Activated CD8-positive, alpha-beta memory T cell treated with anti-CD3 and anti-CD28 coated beads, Interleukin-2, amount 10 ng/mL, durations not matched to agents 7 days and 5 days (primary cell): ENCODE results near the gene TLE1. TPM values are rescaled to one million over a fixed set of nuclear protein-coding genes. Genes with fewer than 3 reads are reported as not detected.
"Not testable (repeated sequence)": the region's sequence is repeated elsewhere in the genome, so short reads cannot be mapped to it uniquely, and the experiment has no call there.

ENCODE experiments used
- ATAC-seq: fragments of 150-1000 bp; cut with Tn5 transposase; one replicate; pipeline ENCODE4 v1.10.0; 2021; ENCODE audit warnings: moderate library complexity
- CTCF ChIA-PET: fragments of 350-600 bp; sonication (Branson Sonifier 250); formaldehyde crosslinking; loops from one replicate; lab custom pipeline; 2021; ENCODE audit warnings: antibody characterized with exemption; lab: Charles Lee
- DNase-seq: peaks from one replicate; pipeline ENCODE4 v3.0.0-alpha.2; 2020
- H3K27ac Mint-ChIP-seq: one replicate; pipeline ENCODE4 v1.8.0; 2021; ENCODE audit warnings: mild to moderate bottlenecking, mixed read lengths
- H3K27me3 Mint-ChIP-seq: one replicate; pipeline ENCODE4 v1.8.0; 2021; ENCODE audit warnings: mixed read lengths
- H3K36me3 Mint-ChIP-seq: one replicate; pipeline ENCODE4 v1.8.0; 2021; ENCODE audit warnings: mild to moderate bottlenecking, mixed read lengths
- H3K4me1 Mint-ChIP-seq: one replicate; pipeline ENCODE4 v1.8.0; 2021; ENCODE audit warnings: mixed read lengths
- H3K4me3 Mint-ChIP-seq: one replicate; pipeline ENCODE4 v1.8.0; 2021; ENCODE audit warnings: mild to moderate bottlenecking, moderate library complexity, mixed read lengths
- H3K9me3 Mint-ChIP-seq: one replicate; pipeline ENCODE4 v1.8.0; 2022; ENCODE audit warnings: low read depth, mixed read lengths
- total RNA-seq, 2 experiments: library from RNA; stranded (reverse); gene quantifications; one replicate each; pipeline ENCODE4 v1.2.3, GENCODE V29; 2021

Gene TLE1
- under 1 TPM; 0.41 to 0.42 TPM for total RNA-seq

- Mint-ChIP-seq H3K9me3 (no peaks in the 10 kb centered on the region), H3K36me3 (peaks cover 5% of the 10 kb centered on the region), H3K27me3 (peaks cover 20% of the 10 kb centered on the region), H3K4me3 (peak within 1 kb of the TSS; percentile 58), H3K4me1 (peaks cover 8% of the 10 kb centered on the region), H3K27ac (peak within 1 kb of the TSS; percentile 70)
- CTCF ChIA-PET: no interaction called here
- DNase-seq (peak; percentile 60), ATAC-seq (peak; percentile 82)
These were observed at the start of gene TLE1 for GRCh38 chr9:81689343-81690175. Gene TLE1, minus strand, starts transcription at chr9:81689547. Its CDS starts 1,307 bp downstream, at chr9:81688240.

- H3K36me3 Mint-ChIP-seq: no peaks in the 10 kb centered on the region
- no peak overlapping the region for H3K27ac Mint-ChIP-seq
- DNase-seq (no peak), ATAC-seq (no peak)
- H3K9me3 Mint-ChIP-seq: peaks cover 3% of the 10 kb centered on the region
- H3K4me1 Mint-ChIP-seq: no peaks in the 10 kb centered on the region
- CTCF ChIA-PET: no interaction called here
- no peak overlapping the region for H3K4me3 Mint-ChIP-seq
- H3K27me3 Mint-ChIP-seq: no peaks in the 10 kb centered on the region
These were observed 48.6 kb upstream of the TLE1 start for GRCh38 chr9:81737871-81738507.

DNA sequence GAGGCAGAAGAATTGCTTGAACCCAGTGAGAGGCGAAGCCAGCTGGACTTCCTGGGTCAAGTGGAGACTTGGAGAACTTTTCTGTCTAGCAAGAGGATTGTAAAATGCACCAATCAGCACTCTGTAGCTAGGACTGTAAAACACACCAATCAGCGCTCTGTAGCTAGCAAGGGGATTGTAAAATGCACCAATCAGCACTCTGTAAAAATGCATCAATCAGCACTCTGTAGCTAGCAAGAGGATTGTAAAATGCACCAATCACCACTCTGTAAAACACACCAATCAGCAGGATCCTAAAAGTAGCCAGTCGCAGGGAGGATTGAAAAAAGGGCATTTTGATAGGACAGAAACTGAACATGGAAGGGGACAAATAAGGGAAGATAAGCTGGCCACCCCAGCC lies 41.2 kb upstream of the TLE1 start:
- CTCF ChIA-PET, H3K27ac Mint-ChIP-seq, ATAC-seq, H3K9me3 Mint-ChIP-seq, H3K4me3 Mint-ChIP-seq, H3K36me3 Mint-ChIP-seq, H3K27me3 Mint-ChIP-seq, DNase-seq, H3K4me1 Mint-ChIP-seq: not testable (repeated sequence)

DNA sequence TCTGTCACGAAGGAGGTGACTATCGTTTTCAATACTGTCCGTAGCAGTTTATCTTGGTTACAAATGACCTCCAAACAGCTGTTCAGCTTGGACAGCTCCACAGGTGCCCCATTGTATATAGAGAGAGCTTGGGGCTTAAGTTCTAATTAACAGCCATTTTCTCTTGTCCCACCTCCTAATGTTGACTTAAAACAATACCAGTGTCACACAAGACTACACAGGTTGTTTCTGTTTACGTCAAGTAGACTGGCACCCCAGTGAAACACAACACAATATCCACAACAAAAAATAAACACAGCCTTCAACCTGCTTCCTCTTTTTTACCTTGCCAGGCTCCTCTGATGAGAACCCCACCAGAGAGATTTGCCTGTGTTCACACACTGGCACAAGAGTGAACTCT lies 39.8 kb upstream of the TLE1 start:
- DNase-seq (no peak), ATAC-seq (no peak)
- Mint-ChIP-seq H3K36me3 (no peaks in the 10 kb centered on the region), H3K27ac (no peak overlapping the region), H3K9me3 (peaks cover 5% of the 10 kb centered on the region), H3K4me3 (no peak overlapping the region), H3K27me3 (no peaks in the 10 kb centered on the region), H3K4me1 (no peaks in the 10 kb centered on the region)
- CTCF ChIA-PET: no interaction called here

GRCh38 chr9:81724242-81724889 lies 35.0 kb upstream of the TLE1 start:
- no peak overlapping the region for H3K27ac Mint-ChIP-seq
- peaks cover 2% of the 10 kb centered on the region for H3K9me3 Mint-ChIP-seq
- DNase-seq (no peak), ATAC-seq (no peak)
- no peak overlapping the region for H3K4me3 Mint-ChIP-seq
- no peaks in the 10 kb centered on the region for H3K27me3 Mint-ChIP-seq
- H3K4me1 Mint-ChIP-seq: no peaks in the 10 kb centered on the region
- peaks cover 1% of the 10 kb centered on the region for H3K36me3 Mint-ChIP-seq
- CTCF ChIA-PET: no interaction called here

- no peak for ATAC-seq
- H3K4me1 Mint-ChIP-seq: no peaks in the 10 kb centered on the region
These were observed 32.9 kb upstream of the TLE1 start for GRCh38 chr9:81722277-81722676.

GRCh38 chr9:81720450-81721086 lies 31.2 kb upstream of the TLE1 start:
- Mint-ChIP-seq H3K4me3 (no peak overlapping the region), H3K4me1 (no peaks in the 10 kb centered on the region), H3K27ac (no peak overlapping the region), H3K36me3 (peaks cover 1% of the 10 kb centered on the region), H3K27me3 (no peaks in the 10 kb centered on the region), H3K9me3 (peaks cover 2% of the 10 kb centered on the region)
- ATAC-seq: no peak
- DNase-seq: no peak
- CTCF ChIA-PET: no interaction called here

More at GRCh38 chr9:81722277-81722676, 32.9 kb upstream of the TLE1 start:
- Mint-ChIP-seq H3K9me3 (peaks cover 2% of the 10 kb centered on the region), H3K27ac (no peak overlapping the region), H3K4me3 (no peak overlapping the region), H3K36me3 (peaks cover 1% of the 10 kb centered on the region), H3K27me3 (no peaks in the 10 kb centered on the region)
- DNase-seq: no peak
- CTCF ChIA-PET: no interaction called here

GRCh38 chr9:81719972-81720371 lies 30.6 kb upstream of the TLE1 start:
- Mint-ChIP-seq H3K4me3 (no peak overlapping the region), H3K27me3 (no peaks in the 10 kb centered on the region), H3K9me3 (no peaks in the 10 kb centered on the region), H3K36me3 (peaks cover 1% of the 10 kb centered on the region), H3K27ac (no peak overlapping the region), H3K4me1 (no peaks in the 10 kb centered on the region)
- CTCF ChIA-PET: no interaction called here
- no peak for ATAC-seq
- DNase-seq: no peak

GRCh38 chr9:81718244-81718643 lies 28.9 kb upstream of the TLE1 start:
- Mint-ChIP-seq H3K9me3 (no peaks in the 10 kb centered on the region), H3K27me3 (no peaks in the 10 kb centered on the region), H3K27ac (no peak overlapping the region), H3K36me3 (peaks cover 1% of the 10 kb centered on the region), H3K4me1 (no peaks in the 10 kb centered on the region), H3K4me3 (no peak overlapping the region)
- ATAC-seq (no peak), DNase-seq (no peak)
- CTCF ChIA-PET: no interaction called here

GRCh38 chr9:81717747-81718077 lies 28.4 kb upstream of the TLE1 start:
- CTCF ChIA-PET: no interaction called here
- Mint-ChIP-seq H3K36me3 (peaks cover 1% of the 10 kb centered on the region), H3K4me3 (no peak overlapping the region), H3K27me3 (no peaks in the 10 kb centered on the region), H3K9me3 (no peaks in the 10 kb centered on the region), H3K27ac (no peak overlapping the region), H3K4me1 (no peaks in the 10 kb centered on the region)
- ATAC-seq: no peak
- DNase-seq: no peak

DNA sequence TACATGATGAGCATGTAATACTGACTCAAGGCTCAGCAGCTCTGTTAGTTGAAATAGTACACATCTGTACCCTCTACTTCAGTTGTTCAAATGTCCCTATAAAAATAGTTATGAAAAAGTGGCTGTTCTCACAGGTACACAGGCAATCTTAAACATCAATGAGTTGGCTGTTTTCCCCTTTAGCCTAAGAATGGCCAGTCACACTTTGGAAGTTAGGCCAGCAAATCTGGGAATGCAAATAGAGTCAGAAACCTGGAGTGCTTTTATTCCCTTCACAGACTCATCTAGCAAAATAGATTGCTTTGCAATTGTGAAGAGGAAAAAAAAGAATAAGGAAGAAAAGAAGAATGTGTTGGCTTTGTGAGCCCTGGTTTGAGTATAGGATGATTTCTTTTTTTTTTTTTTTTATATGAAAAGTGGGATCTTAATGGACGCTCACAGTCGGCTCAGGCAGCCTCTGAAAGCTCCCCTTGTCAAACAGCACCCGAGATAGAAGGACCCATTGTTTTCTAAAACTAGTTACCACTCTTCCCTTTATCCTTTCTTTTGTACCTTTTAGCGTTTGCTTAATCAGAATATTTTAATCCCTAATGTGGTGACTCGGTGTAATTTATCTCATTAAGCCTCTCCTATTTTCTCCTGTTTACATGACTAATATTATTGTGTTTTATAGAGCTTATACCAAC lies 27.9 kb upstream of the TLE1 start:
- no peaks in the 10 kb centered on the region for H3K27me3 Mint-ChIP-seq
- CTCF ChIA-PET: no interaction called here
- peaks cover 2% of the 10 kb centered on the region for H3K9me3 Mint-ChIP-seq
- peaks cover 1% of the 10 kb centered on the region for H3K36me3 Mint-ChIP-seq
- H3K4me1 Mint-ChIP-seq: no peaks in the 10 kb centered on the region
- H3K27ac Mint-ChIP-seq: no peak overlapping the region
- ATAC-seq (no peak), DNase-seq (no peak)
- no peak overlapping the region for H3K4me3 Mint-ChIP-seq

GRCh38 chr9:81716409-81716808 lies 27.1 kb upstream of the TLE1 start:
- Mint-ChIP-seq H3K36me3 (no peaks in the 10 kb centered on the region), H3K4me3 (no peak overlapping the region), H3K27me3 (no peaks in the 10 kb centered on the region), H3K27ac (no peak overlapping the region), H3K4me1 (no peaks in the 10 kb centered on the region), H3K9me3 (peaks cover 4% of the 10 kb centered on the region)
- ATAC-seq (no peak), DNase-seq (no peak)
- CTCF ChIA-PET: no interaction called here

DNA sequence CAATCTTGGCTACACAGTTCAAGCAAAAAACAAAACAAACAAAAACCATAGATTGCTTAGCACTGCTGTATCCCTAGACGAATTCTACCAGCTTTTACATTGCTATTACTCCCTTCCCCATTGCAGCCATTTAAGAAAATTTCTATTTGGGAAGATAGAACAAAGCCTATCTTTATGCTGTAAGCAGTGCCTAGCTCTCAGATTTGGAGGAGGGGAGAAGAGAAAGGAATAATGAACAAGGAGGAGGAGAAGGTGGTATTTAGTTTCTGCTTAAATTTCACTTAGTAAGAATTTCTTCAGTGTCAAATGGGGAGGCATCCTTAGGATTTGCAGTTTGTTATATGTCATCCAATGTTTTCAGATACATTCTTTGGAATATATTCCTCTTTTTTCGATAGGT lies 16.2 kb upstream of the TLE1 start:
- no peaks in the 10 kb centered on the region for H3K27me3 Mint-ChIP-seq
- H3K36me3 Mint-ChIP-seq: no peaks in the 10 kb centered on the region
- H3K27ac Mint-ChIP-seq: no peak overlapping the region
- ATAC-seq (no peak), DNase-seq (no peak)
- H3K9me3 Mint-ChIP-seq: peaks cover 6% of the 10 kb centered on the region
- H3K4me3 Mint-ChIP-seq: no peak overlapping the region
- H3K4me1 Mint-ChIP-seq: no peaks in the 10 kb centered on the region
- CTCF ChIA-PET: no interaction called here
